HepG2 (cell line): ENCODE data around the gene OPRL1. TPM values are rescaled to one million over a fixed set of nuclear protein-coding genes. Genes with fewer than 3 reads are reported as not detected.
A peak's percentile ranks its signal among the peaks of the same experiment; 100 is the strongest.

ENCODE experiments used
- GPBP1L1 ChIP-seq: sonication (generic); formaldehyde crosslinking; IDR thresholded peaks from 2 replicates; pipeline ENCODE4 v1.5.0; 2020; ENCODE audit warnings: mild to moderate bottlenecking, missing genetic modification reagents
- KAT8 ChIP-seq: IDR thresholded peaks from 2 replicates; pipeline ENCODE4 v1.6.1; 2016; ENCODE audit warnings: missing genetic modification reagents, missing compliant biosample characterization
- RARG ChIP-seq: sonication (generic); formaldehyde crosslinking; IDR thresholded peaks from 2 replicates; pipeline ENCODE4 v1.4.0; 2020; ENCODE audit warnings: low read depth, mild to moderate bottlenecking, missing genetic modification reagents
- RBAK ChIP-seq: sonication (generic); formaldehyde crosslinking; IDR thresholded peaks from 2 replicates; pipeline ENCODE4 v1.5.1; 2020; ENCODE audit warnings: mild to moderate bottlenecking, missing genetic modification reagents
- SKI ChIP-seq: fragments of 450-650 bp; IDR thresholded peaks from one replicate; pipeline ENCODE4 v1.6.1; 2018; ENCODE audit warnings: mild to moderate bottlenecking; ENCODE audit not compliant: partially characterized antibody
- TFDP2 ChIP-seq: sonication (generic); formaldehyde crosslinking; IDR thresholded peaks from 2 replicates; pipeline ENCODE4 v1.4.0; 2020; ENCODE audit warnings: missing genetic modification reagents
- ZFP36L1 ChIP-seq: sonication (generic); formaldehyde crosslinking; IDR thresholded peaks from 2 replicates; pipeline ENCODE4 v1.8.0; 2022; ENCODE audit warnings: mild to moderate bottlenecking, missing genetic modification reagents, moderate library complexity
- ZNF12 ChIP-seq: sonication (generic); formaldehyde crosslinking; IDR thresholded peaks from 2 replicates; pipeline ENCODE4 v1.5.0; 2020; ENCODE audit warnings: missing genetic modification reagents
- ZNF713 ChIP-seq: sonication (generic); formaldehyde crosslinking; IDR thresholded peaks from 2 replicates; pipeline ENCODE4 v1.4.0; 2020; ENCODE audit warnings: mild to moderate bottlenecking, missing genetic modification reagents
- ZNF75D ChIP-seq: sonication (generic); formaldehyde crosslinking; IDR thresholded peaks from 2 replicates; pipeline ENCODE4 v1.8.1; 2023; ENCODE audit warnings: missing genetic modification reagents, mild to moderate bottlenecking, borderline replicate concordance
- ZNF883 ChIP-seq: sonication (generic); formaldehyde crosslinking; IDR thresholded peaks from 2 replicates; pipeline ENCODE4 v1.5.1; 2020; ENCODE audit warnings: mild to moderate bottlenecking, missing genetic modification reagents; ENCODE audit errors: not compliant biosample characterization
- polyA plus RNA-seq, 8 experiments: library from polyadenylated mRNA; depleted of rRNA in 3 of 8; stranded (reverse) in 7 of 8; unstranded in 1 of 8; fragments of >200 nt; fragmentation: Illumina TruSeq in 4 of 8; extraction: Trizol in 4 of 8; gene quantifications; 2 replicates each; pipeline versions ENCODE4 v1.2.1 to v1.2.3, GENCODE V29; 2011 to 2016; ENCODE audit warnings: low read depth in 4 of 8, missing spikeins in 1 of 8, mixed read lengths in 1 of 8; ENCODE audit not compliant: insufficient read depth in 1 of 8
- total RNA-seq, 5 experiments: library from RNA; depleted of rRNA; stranded (reverse); fragments of >200 nt; fragmentation: Illumina TruSeq; extraction: Trizol; gene quantifications; 2 replicates each; pipeline ENCODE4 v1.2.3, GENCODE V29; 2016; ENCODE audit warnings: low read depth in 1 of 5
- TF ChIP-seq, protein P1 (sequence below): sonication (generic); formaldehyde crosslinking; IDR thresholded peaks from 2 replicates; pipeline ENCODE4 v1.5.1; 2020; ENCODE audit warnings: mild to moderate bottlenecking, missing genetic modification reagents, borderline replicate concordance
- TF ChIP-seq, protein P2 (sequence below): sonication (generic); formaldehyde crosslinking; IDR thresholded peaks from 2 replicates; pipeline ENCODE4 v1.5.1; 2020; ENCODE audit warnings: missing genetic modification reagents, mild to moderate bottlenecking, borderline replicate concordance
- TF ChIP-seq, protein P3 (sequence below): sonication (generic); formaldehyde crosslinking; IDR thresholded peaks from 2 replicates; pipeline ENCODE4 v1.5.0; 2020; ENCODE audit warnings: missing genetic modification reagents
- TF ChIP-seq, protein P4 (sequence below): IDR thresholded peaks from 2 replicates; pipeline ENCODE4 v1.6.1; 2016

OPRL1 gene
- total and polyA plus RNA-seq, 2 of the 13 experiments (the other 11 are each of a cell fraction or from before 2014, with no cell fraction given): 0.35 to 0.71 TPM

GRCh38 chr20:64036346-64037198 is 43.3 kb upstream of the OPRL1 start (continued):
- TF ChIP-seq, protein P1, sequence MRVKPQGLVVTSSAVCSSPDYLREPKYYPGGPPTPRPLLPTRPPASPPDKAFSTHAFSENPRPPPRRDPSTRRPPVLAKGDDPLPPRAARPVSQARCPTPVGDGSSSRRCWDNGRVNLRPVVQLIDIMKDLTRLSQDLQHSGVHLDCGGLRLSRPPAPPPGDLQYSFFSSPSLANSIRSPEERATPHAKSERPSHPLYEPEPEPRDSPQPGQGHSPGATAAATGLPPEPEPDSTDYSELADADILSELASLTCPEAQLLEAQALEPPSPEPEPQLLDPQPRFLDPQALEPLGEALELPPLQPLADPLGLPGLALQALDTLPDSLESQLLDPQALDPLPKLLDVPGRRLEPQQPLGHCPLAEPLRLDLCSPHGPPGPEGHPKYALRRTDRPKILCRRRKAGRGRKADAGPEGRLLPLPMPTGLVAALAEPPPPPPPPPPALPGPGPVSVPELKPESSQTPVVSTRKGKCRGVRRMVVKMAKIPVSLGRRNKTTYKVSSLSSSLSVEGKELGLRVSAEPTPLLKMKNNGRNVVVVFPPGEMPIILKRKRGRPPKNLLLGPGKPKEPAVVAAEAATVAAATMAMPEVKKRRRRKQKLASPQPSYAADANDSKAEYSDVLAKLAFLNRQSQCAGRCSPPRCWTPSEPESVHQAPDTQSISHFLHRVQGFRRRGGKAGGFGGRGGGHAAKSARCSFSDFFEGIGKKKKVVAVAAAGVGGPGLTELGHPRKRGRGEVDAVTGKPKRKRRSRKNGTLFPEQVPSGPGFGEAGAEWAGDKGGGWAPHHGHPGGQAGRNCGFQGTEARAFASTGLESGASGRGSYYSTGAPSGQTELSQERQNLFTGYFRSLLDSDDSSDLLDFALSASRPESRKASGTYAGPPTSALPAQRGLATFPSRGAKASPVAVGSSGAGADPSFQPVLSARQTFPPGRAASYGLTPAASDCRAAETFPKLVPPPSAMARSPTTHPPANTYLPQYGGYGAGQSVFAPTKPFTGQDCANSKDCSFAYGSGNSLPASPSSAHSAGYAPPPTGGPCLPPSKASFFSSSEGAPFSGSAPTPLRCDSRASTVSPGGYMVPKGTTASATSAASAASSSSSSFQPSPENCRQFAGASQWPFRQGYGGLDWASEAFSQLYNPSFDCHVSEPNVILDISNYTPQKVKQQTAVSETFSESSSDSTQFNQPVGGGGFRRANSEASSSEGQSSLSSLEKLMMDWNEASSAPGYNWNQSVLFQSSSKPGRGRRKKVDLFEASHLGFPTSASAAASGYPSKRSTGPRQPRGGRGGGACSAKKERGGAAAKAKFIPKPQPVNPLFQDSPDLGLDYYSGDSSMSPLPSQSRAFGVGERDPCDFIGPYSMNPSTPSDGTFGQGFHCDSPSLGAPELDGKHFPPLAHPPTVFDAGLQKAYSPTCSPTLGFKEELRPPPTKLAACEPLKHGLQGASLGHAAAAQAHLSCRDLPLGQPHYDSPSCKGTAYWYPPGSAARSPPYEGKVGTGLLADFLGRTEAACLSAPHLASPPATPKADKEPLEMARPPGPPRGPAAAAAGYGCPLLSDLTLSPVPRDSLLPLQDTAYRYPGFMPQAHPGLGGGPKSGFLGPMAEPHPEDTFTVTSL (CRISPR knock-in tag): 0 out of 2 replicates have a peak, but pooled peaks have one; percentile 25
- TF ChIP-seq ZNF75D (CRISPR knock-in tag): no peak
- TF ChIP-seq TFDP2 (CRISPR knock-in tag): peak; percentile 31; the same call in 1 of the 2 replicates
- TF ChIP-seq KAT8: no peak
- TF ChIP-seq, protein P2, sequence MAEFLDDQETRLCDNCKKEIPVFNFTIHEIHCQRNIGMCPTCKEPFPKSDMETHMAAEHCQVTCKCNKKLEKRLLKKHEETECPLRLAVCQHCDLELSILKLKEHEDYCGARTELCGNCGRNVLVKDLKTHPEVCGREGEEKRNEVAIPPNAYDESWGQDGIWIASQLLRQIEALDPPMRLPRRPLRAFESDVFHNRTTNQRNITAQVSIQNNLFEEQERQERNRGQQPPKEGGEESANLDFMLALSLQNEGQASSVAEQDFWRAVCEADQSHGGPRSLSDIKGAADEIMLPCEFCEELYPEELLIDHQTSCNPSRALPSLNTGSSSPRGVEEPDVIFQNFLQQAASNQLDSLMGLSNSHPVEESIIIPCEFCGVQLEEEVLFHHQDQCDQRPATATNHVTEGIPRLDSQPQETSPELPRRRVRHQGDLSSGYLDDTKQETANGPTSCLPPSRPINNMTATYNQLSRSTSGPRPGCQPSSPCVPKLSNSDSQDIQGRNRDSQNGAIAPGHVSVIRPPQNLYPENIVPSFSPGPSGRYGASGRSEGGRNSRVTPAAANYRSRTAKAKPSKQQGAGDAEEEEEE (CRISPR knock-in tag): no peak
- 0 out of 2 replicates have a peak, but pooled peaks have one; percentile 58 for TF ChIP-seq ZFP36L1 (CRISPR knock-in tag)
- TF ChIP-seq, protein P3, sequence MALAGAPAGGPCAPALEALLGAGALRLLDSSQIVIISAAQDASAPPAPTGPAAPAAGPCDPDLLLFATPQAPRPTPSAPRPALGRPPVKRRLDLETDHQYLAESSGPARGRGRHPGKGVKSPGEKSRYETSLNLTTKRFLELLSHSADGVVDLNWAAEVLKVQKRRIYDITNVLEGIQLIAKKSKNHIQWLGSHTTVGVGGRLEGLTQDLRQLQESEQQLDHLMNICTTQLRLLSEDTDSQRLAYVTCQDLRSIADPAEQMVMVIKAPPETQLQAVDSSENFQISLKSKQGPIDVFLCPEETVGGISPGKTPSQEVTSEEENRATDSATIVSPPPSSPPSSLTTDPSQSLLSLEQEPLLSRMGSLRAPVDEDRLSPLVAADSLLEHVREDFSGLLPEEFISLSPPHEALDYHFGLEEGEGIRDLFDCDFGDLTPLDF (CRISPR knock-in tag): no peak
- TF ChIP-seq RARG (CRISPR knock-in tag): no peak
- TF ChIP-seq, protein P4, sequence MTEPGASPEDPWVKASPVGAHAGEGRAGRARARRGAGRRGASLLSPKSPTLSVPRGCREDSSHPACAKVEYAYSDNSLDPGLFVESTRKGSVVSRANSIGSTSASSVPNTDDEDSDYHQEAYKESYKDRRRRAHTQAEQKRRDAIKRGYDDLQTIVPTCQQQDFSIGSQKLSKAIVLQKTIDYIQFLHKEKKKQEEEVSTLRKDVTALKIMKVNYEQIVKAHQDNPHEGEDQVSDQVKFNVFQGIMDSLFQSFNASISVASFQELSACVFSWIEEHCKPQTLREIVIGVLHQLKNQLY: no peak
- TF ChIP-seq ZNF12 (CRISPR knock-in tag): peak; percentile 84
- peak; percentile 25 for TF ChIP-seq ZNF883 (CRISPR knock-in tag)
- TF ChIP-seq SKI: no peak
- 0 out of 2 replicates have a peak, but pooled peaks have one; percentile 54 for TF ChIP-seq ZNF713
- TF ChIP-seq RBAK (CRISPR knock-in tag): no peak
- no peak for TF ChIP-seq GPBP1L1 (CRISPR knock-in tag)
